ENCODE data around the gene FRRS1L.

Gene FRRS1L

DNA sequence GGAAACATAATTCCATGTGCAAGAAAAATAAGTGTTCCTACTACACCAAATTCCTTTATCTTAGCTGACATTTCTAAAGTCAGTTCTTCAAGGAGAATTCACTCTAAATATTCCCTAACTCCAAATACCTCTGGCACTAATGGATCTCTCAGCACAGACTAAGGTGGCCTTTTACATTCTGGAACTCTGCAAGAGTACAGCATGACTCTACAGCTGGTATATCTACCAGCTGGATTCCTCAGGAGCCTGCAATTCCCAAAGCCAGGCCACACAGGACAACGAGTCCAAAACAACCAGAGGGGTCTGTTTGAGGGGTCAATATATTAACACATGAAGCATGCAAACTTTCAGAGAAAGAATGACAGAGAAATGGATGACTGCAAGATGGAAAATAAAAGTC, 74.5 kb downstream of the FRRS1L start:
- no peaks in the 10 kb centered on the region for H3K27me3 ChIP-seq (ENCODE audit: control insufficient read depth, insufficient read depth, low read length, poor library complexity, severe bottlenecking)
- WGBS, 2 experiments: 94 to 100% methylated on average over 1 of the region's 1 CpG
- H3K4me1 ChIP-seq (ENCODE audit: control insufficient read depth, insufficient read depth, low read length): no peaks in the 10 kb centered on the region
- no peak overlapping the region for H3K4me3 ChIP-seq (ENCODE audit: insufficient read depth, low read depth, low read length)
- H3K27ac ChIP-seq (ENCODE audit: insufficient read depth, low read depth, low read length, poor library complexity, severe bottlenecking): no peak overlapping the region
- peaks cover 20% of the 10 kb centered on the region for H3K36me3 ChIP-seq (ENCODE audit: control insufficient read depth, insufficient read depth, low read length)
- H3K9me3 ChIP-seq (ENCODE audit: control insufficient read depth, low read length): no peaks in the 10 kb centered on the region

DNA sequence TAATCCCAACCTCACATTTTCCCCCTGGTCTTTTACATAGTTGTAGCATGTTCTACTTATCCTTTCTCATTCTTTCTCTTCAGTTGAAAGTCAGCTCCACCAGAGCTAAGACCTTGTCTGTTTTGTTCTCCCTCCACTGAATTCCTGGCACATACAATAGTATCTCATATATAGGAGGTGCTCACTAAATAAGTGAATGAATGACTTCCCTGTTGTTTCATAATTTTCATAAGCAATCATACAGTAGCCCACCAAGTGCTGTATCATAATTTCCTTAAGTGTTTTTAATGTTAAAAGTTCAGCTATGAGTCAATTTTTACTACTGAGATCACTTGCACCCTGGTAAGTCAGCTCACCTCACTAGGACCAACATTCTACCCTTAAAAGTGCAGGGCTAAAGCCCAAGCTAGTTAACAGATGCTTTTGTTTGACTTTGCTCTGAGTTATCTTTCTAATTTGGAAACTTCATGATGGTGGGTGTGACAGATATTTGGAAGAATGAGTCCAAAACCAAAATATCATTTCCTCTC, 74.9 kb downstream of the FRRS1L start:
- Histone ChIP-seq H3K27ac (ENCODE audit: insufficient read depth, low read depth, low read length, poor library complexity, severe bottlenecking) (no peak overlapping the region), H3K9me3 (ENCODE audit: control insufficient read depth, low read length) (no peaks in the 10 kb centered on the region), H3K27me3 (ENCODE audit: control insufficient read depth, insufficient read depth, low read length, poor library complexity, severe bottlenecking) (no peaks in the 10 kb centered on the region), H3K4me3 (ENCODE audit: insufficient read depth, low read depth, low read length) (no peak overlapping the region), H3K36me3 (ENCODE audit: control insufficient read depth, insufficient read depth, low read length) (peaks cover 21% of the 10 kb centered on the region), H3K4me1 (ENCODE audit: control insufficient read depth, insufficient read depth, low read length) (no peaks in the 10 kb centered on the region)

DNA sequence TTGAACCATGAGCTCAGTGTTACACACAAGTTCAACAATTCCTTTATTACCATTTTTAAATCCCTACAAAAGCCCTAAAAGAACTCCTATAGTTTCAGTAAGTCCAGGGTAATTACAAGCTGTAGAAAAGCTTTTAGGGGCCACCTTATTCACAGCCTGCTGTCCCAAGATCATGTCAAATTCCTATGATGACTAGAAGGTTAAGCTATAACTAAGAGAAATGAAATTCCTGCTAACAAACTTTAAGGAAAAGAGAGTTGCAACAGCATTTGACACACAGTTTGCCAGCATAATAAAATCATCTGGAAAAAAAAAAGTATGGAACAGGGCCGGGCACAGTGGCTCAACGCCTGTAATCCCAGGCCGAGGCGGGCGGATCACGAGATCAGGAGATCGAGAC, 78.8 kb downstream of the FRRS1L start:
- no peaks in the 10 kb centered on the region for H3K4me1 ChIP-seq (ENCODE audit: control insufficient read depth, insufficient read depth, low read length)
- peaks cover 20% of the 10 kb centered on the region for H3K36me3 ChIP-seq (ENCODE audit: control insufficient read depth, insufficient read depth, low read length)
- H3K4me3 ChIP-seq (ENCODE audit: insufficient read depth, low read depth, low read length): no peak overlapping the region
- WGBS, 2 experiments: 84 to 96% methylated on average over 7 of the region's 7 CpGs
- H3K27me3 ChIP-seq (ENCODE audit: control insufficient read depth, insufficient read depth, low read length, poor library complexity, severe bottlenecking): no peaks in the 10 kb centered on the region
- H3K27ac ChIP-seq (ENCODE audit: insufficient read depth, low read depth, low read length, poor library complexity, severe bottlenecking): no peak overlapping the region
- H3K9me3 ChIP-seq (ENCODE audit: control insufficient read depth, low read length): no peaks in the 10 kb centered on the region

DNA sequence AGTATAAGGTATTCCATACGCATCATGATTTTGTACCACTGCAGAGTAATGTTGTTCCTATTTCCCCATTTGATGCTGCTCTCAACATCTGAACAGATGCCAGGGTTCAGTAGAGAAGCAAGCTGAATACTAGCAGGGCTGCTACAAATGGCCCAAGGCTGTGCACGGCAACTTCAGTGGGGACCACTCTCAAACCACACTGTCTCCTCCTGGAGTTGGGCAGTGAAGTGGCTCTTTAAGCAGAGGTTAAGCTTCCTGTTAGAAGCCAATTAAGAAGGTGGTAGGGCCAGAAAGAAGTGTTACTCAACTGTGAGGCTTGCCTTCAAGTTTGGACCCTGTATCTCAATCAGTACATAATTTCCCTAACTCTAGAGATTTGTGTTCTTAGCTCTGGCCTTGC, 79.3 kb downstream of the FRRS1L start:
- Histone ChIP-seq H3K4me3 (ENCODE audit: insufficient read depth, low read depth, low read length) (no peak overlapping the region), H3K27me3 (ENCODE audit: control insufficient read depth, insufficient read depth, low read length, poor library complexity, severe bottlenecking) (no peaks in the 10 kb centered on the region), H3K4me1 (ENCODE audit: control insufficient read depth, insufficient read depth, low read length) (no peaks in the 10 kb centered on the region), H3K9me3 (ENCODE audit: control insufficient read depth, low read length) (no peaks in the 10 kb centered on the region), H3K27ac (ENCODE audit: insufficient read depth, low read depth, low read length, poor library complexity, severe bottlenecking) (no peak overlapping the region), H3K36me3 (ENCODE audit: control insufficient read depth, insufficient read depth, low read length) (peaks cover 20% of the 10 kb centered on the region)
- 96% methylated on average over 2 of the region's 2 CpGs for WGBS, 2 experiments

DNA sequence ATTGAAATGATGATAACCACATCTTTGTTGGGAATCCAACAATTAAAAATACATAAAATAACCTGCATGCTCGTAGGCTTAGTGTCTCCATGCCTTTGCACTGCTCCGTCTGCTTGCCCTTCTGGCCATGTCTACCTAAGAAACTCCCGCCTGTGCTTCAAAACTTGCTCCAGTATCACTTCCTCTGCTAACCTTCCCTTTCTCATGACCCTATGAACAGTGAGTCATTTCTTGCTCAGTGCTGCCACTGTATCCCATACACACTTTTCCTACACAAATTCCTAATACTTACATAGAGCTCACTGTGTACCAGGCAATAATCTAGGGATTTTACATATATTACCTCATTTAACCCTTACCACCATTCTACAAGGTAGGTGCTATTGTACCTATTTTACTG, 80.8 kb downstream of the FRRS1L start:
- H3K36me3 ChIP-seq (ENCODE audit: control insufficient read depth, insufficient read depth, low read length): peaks cover 17% of the 10 kb centered on the region

DNA sequence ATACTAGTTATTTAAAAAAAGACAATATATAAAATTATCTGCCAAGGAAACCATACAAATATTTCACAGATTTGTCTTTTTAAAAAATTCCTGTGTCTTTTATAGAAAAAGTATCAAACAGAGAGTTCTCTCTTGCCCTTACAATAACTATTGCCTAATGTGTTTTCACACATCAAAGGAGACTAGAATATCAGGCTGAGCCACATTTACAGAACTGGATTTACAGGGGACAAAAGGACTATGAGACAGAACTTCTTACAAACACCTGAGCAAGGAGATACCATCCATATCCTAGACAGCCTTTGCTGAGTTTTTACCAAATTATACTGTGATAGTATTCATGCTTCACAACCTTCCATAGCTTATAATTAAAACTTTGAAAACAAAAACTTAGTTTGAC, 81.5 kb downstream of the FRRS1L start:
- Histone ChIP-seq H3K27ac (ENCODE audit: insufficient read depth, low read depth, low read length, poor library complexity, severe bottlenecking) (no peak overlapping the region), H3K36me3 (ENCODE audit: control insufficient read depth, insufficient read depth, low read length) (peaks cover 17% of the 10 kb centered on the region), H3K9me3 (ENCODE audit: control insufficient read depth, low read length) (no peaks in the 10 kb centered on the region), H3K4me3 (ENCODE audit: insufficient read depth, low read depth, low read length) (no peak overlapping the region), H3K27me3 (ENCODE audit: control insufficient read depth, insufficient read depth, low read length, poor library complexity, severe bottlenecking) (no peaks in the 10 kb centered on the region), H3K4me1 (ENCODE audit: control insufficient read depth, insufficient read depth, low read length) (no peaks in the 10 kb centered on the region)

More for the DNA sequence above, 80.8 kb downstream of the FRRS1L start:
- no peaks in the 10 kb centered on the region for H3K4me1 ChIP-seq (ENCODE audit: control insufficient read depth, insufficient read depth, low read length)
- H3K4me3 ChIP-seq (ENCODE audit: insufficient read depth, low read depth, low read length): no peak overlapping the region
- no peak overlapping the region for H3K27ac ChIP-seq (ENCODE audit: insufficient read depth, low read depth, low read length, poor library complexity, severe bottlenecking)
- H3K27me3 ChIP-seq (ENCODE audit: control insufficient read depth, insufficient read depth, low read length, poor library complexity, severe bottlenecking): no peaks in the 10 kb centered on the region
- no peaks in the 10 kb centered on the region for H3K9me3 ChIP-seq (ENCODE audit: control insufficient read depth, low read length)
- WGBS, 2 experiments: 94 to 97% methylated on average over 3 of the region's 3 CpGs

DNA sequence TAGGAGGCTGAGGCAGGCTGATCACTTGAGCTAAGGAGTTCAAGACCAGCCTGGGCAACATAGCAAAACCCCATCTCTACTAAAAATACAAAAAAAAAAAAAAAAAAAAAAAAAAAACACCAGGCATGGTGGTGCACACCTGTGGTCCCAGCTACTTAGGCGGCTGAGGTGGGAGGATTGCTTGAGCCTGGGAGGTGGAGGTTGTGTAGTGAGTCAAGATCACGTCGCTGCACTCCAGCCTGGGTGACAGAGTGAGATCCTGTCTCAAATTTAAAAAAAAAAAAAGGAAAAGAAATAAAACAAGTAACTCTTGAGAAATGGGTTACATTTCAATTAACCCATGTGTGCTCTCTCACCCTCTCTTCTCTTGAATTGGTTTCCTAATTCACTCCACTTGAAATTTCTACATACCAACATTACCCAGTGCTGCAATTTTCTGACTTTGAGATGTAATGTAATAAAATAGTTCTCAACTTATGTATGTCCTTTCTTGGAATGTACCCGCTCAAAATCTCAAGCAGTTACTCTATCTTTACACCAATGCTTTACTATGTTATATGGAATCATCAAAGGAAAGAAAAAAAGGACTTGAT, 83.1 kb downstream of the FRRS1L start:
- H3K4me1 ChIP-seq (ENCODE audit: control insufficient read depth, insufficient read depth, low read length): no peaks in the 10 kb centered on the region
- H3K9me3 ChIP-seq (ENCODE audit: control insufficient read depth, low read length): no peaks in the 10 kb centered on the region
- peaks cover 10% of the 10 kb centered on the region for H3K36me3 ChIP-seq (ENCODE audit: control insufficient read depth, insufficient read depth, low read length)
- H3K27ac ChIP-seq (ENCODE audit: insufficient read depth, low read depth, low read length, poor library complexity, severe bottlenecking): no peak overlapping the region
- 85 to 91% methylated on average over 3 of the region's 4 CpGs for WGBS, 2 experiments
- no peaks in the 10 kb centered on the region for H3K27me3 ChIP-seq (ENCODE audit: control insufficient read depth, insufficient read depth, low read length, poor library complexity, severe bottlenecking)
- H3K4me3 ChIP-seq (ENCODE audit: insufficient read depth, low read depth, low read length): no peak overlapping the region

DNA sequence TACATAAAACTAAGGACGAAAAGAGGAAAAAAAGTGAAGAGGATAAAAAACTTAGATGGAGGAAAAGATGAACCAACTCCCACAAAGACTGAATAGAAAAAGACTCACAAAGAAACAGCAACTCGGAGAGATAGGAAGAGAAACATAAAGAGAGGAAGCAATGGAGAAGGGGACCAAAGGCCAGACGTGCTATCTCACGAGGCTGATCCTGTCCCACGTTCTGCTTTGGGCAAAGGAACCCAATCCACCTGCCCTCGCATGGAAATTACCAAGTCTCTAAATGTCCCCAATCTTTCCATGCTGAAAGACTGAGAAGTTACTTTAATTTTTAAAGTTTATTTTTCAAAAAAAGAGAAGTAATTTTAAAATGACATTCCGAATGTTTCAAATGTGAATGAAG, 83.9 kb downstream of the FRRS1L start:
- Histone ChIP-seq H3K27ac (ENCODE audit: insufficient read depth, low read depth, low read length, poor library complexity, severe bottlenecking) (no peak overlapping the region), H3K4me1 (ENCODE audit: control insufficient read depth, insufficient read depth, low read length) (no peaks in the 10 kb centered on the region), H3K36me3 (ENCODE audit: control insufficient read depth, insufficient read depth, low read length) (peaks cover 8% of the 10 kb centered on the region), H3K27me3 (ENCODE audit: control insufficient read depth, insufficient read depth, low read length, poor library complexity, severe bottlenecking) (no peaks in the 10 kb centered on the region), H3K4me3 (ENCODE audit: insufficient read depth, low read depth, low read length) (no peak overlapping the region), H3K9me3 (ENCODE audit: control insufficient read depth, low read length) (no peaks in the 10 kb centered on the region)
- WGBS, 2 experiments: 91 to 93% methylated on average over 6 to 7 of the region's 7 CpGs

DNA sequence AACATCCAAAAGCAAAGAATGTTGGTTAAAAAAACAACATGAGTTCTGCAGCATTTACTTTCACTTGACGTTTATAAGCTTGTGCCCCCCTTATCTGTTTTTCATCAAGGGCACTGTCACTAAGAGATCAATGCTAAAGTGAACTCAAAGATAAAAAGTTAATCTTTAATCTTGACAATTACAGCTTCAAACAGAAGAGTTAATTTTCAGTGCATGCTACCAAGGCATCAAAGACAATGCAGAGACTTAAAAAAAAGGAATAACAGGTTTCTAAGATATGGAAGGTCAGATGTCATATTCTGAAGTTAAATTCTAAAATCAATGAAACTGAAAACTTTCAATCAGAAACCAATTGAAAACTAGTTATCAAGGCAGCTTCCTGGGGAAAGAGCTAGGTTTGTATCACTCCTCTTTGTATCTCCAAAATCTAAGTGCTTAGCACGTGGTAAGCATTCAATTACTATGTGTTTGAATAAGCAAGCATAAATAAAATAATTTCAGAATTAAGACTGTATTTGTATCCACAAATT, 84.9 kb downstream of the FRRS1L start:
- Histone ChIP-seq H3K4me3 (ENCODE audit: insufficient read depth, low read depth, low read length) (no peak overlapping the region), H3K27me3 (ENCODE audit: control insufficient read depth, insufficient read depth, low read length, poor library complexity, severe bottlenecking) (no peaks in the 10 kb centered on the region), H3K36me3 (ENCODE audit: control insufficient read depth, insufficient read depth, low read length) (peaks cover 8% of the 10 kb centered on the region), H3K4me1 (ENCODE audit: control insufficient read depth, insufficient read depth, low read length) (no peaks in the 10 kb centered on the region), H3K27ac (ENCODE audit: insufficient read depth, low read depth, low read length, poor library complexity, severe bottlenecking) (no peak overlapping the region), H3K9me3 (ENCODE audit: control insufficient read depth, low read length) (no peaks in the 10 kb centered on the region)
- 96 to 100% methylated on average over 1 to 2 of the region's 2 CpGs for WGBS, 2 experiments
